ENCODE measurements around the gene SPATC1L.
A peak's percentile ranks its signal among the peaks of the same experiment; 100 is the strongest.

The SPATC1L gene

GRCh38 chr21:46146856-46147255 lies 37.4 kb downstream of the SPATC1L start:
- H3K9me3 ChIP-seq (ENCODE audit: control insufficient read depth, insufficient read depth, low read depth, low read length): no peaks in the 10 kb centered on the region
- H3K36me3 ChIP-seq (ENCODE audit: control insufficient read depth in 2 of 2, insufficient read depth in 1 of 2, low read length in 2 of 2): no peaks in the 10 kb centered on the region
- no peak overlapping the region for H3K27ac ChIP-seq (ENCODE audit: extremely low read depth, low read depth, low read length)
- POLR2A ChIA-PET: no interaction called here
- CTCF ChIA-PET: interaction anchor here (0.6 to 1.2 kb wide), 5 partner anchors 12 to 139 kb away, joined by 3 to 6 read pairs (median 4); partner anchors contain the start of genes MCM3AP and YBEY
- 0 out of 2 replicates have a peak, but pooled peaks cover 4% of the 10 kb centered on the region for H3K4me1 ChIP-seq (ENCODE audit: control insufficient read depth, insufficient read depth, low read length)
- TF ChIP-seq ZNF311 (tag by site-specific recombination; IDR thresholded peaks at IDR 0.05; ENCODE audit: borderline replicate concordance) (no peak), ZNF10 (tag by site-specific recombination; IDR thresholded peaks at IDR 0.05) (0 out of 2 replicates have a peak, but pooled peaks have one; percentile 33), ZNF514 (tag by site-specific recombination; IDR thresholded peaks at IDR 0.05) (no peak), EGR2 (tag by site-specific recombination; IDR thresholded peaks at IDR 0.05; ENCODE audit: low read depth) (no peak)
- H3K4me3 ChIP-seq (ENCODE audit: low read depth, low read length): no peak overlapping the region

GRCh38 chr21:46145840-46146691 lies 38.2 kb downstream of the SPATC1L start:
- ChIA-PET CTCF (interaction anchor here (0.6 to 1.2 kb wide), 3 partner anchors 12 to 69 kb away, joined by 3 to 4 read pairs (median 3); no protein-coding TSS in a partner anchor), POLR2A (no interaction called here)
- Histone ChIP-seq H3K27ac (ENCODE audit: extremely low read depth, low read depth, low read length) (no peak overlapping the region), H3K9me3 (ENCODE audit: control insufficient read depth, insufficient read depth, low read depth, low read length) (no peaks in the 10 kb centered on the region), H3K36me3 (ENCODE audit: control insufficient read depth in 2 of 2, insufficient read depth in 1 of 2, low read length in 2 of 2) (no peaks in the 10 kb centered on the region), H3K4me1 (ENCODE audit: control insufficient read depth, insufficient read depth, low read length) (0 out of 2 replicates have a peak, but pooled peaks cover 4% of the 10 kb centered on the region), H3K4me3 (ENCODE audit: low read depth, low read length) (no peak overlapping the region)
- TF ChIP-seq ZNF692 (tag by site-specific recombination; IDR thresholded peaks at IDR 0.05): 0 out of 2 replicates have a peak, but pooled peaks have one; percentile 47
- peak; percentile 76 for TF ChIP-seq ZFP69B (tag by site-specific recombination; IDR thresholded peaks at IDR 0.05)
- TF ChIP-seq REST (tag by site-specific recombination; IDR thresholded peaks at IDR 0.05): no peak
- TF ChIP-seq KLF8 (tag by site-specific recombination; IDR thresholded peaks at IDR 0.05): peak; percentile 62; the same call in 1 of the 2 replicates

- Histone ChIP-seq H3K27ac (ENCODE audit: extremely low read depth, low read depth, low read length) (no peak overlapping the region), H3K4me1 (ENCODE audit: control insufficient read depth, insufficient read depth, low read length) (0 out of 2 replicates have a peak, but pooled peaks cover 4% of the 10 kb centered on the region), H3K4me3 (ENCODE audit: low read depth, low read length) (no peak overlapping the region), H3K9me3 (ENCODE audit: control insufficient read depth, insufficient read depth, low read depth, low read length) (no peaks in the 10 kb centered on the region), H3K36me3 (ENCODE audit: control insufficient read depth in 2 of 2, insufficient read depth in 1 of 2, low read length in 2 of 2) (no peaks in the 10 kb centered on the region)
- ChIA-PET CTCF (no interaction called here), POLR2A (no interaction called here)
- TF ChIP-seq ZNF426 (tag by site-specific recombination; IDR thresholded peaks at IDR 0.05) (no peak), ZBTB10 (tag by site-specific recombination; IDR thresholded peaks at IDR 0.05) (peak; percentile 50; the same call in 1 of the 2 replicates)
Measured at GRCh38 chr21:46145159-46145839, 39.0 kb downstream of the SPATC1L start.

Measured in HEK293 (cell line).